ENCODE results near the gene KDM4C.

DNA sequence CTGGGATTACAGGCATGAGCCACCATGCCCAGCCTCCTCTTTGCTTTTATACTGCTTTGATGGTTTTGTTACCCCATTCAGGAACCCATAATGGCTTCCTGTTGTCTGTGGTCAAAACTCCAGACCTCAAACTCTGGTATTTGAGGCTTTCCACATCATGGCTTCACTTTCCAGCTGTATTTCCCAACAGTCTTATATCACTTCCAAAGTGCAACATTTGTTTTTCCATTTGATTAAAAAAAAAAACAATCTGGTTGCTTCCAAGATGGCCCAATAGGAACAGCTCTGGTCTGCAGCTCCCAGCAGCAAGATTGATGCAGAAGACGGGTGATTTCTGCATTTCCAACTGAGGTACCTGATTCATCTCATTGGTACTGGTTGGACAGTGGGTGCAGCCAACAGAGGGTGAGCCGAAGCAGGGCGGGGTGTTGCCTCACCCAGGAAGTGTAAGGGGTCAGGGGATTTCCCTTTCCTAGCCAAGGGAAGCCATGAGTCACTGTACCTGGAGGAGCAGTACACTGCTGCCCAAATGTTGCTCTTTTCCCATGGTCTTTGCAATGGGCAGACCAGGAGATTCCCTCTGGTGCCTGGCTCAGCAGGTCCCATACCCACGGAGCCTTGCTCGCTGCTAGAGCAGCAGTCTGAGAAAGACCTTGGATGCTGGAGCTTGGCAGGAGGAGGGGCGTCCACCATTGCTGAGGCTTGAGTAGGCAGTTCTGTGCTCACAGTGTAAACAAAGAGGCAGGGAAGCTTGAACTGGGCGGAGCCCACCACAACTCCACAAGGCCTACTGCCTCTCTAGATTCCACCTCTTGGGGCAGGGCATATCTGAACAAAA is 458.4 kb downstream of the KDM4C start:
- TF ChIP-seq ZNF274 (IDR thresholded peaks at IDR 0.05; ENCODE audit: low read depth, low read length) (no peak), POLR2AphosphoS5 (IDR thresholded peaks at IDR 0.05; ENCODE audit: low read depth, low read length) (no peak), EGR1 (IDR thresholded peaks at IDR 0.05; ENCODE audit: low read depth) (no peak), POLR2A (IDR thresholded peaks at IDR 0.05; ENCODE audit: borderline replicate concordance, extremely low read depth, insufficient read depth, insufficient read length) (no peak)
- TF ChIP-seq, protein P1, sequence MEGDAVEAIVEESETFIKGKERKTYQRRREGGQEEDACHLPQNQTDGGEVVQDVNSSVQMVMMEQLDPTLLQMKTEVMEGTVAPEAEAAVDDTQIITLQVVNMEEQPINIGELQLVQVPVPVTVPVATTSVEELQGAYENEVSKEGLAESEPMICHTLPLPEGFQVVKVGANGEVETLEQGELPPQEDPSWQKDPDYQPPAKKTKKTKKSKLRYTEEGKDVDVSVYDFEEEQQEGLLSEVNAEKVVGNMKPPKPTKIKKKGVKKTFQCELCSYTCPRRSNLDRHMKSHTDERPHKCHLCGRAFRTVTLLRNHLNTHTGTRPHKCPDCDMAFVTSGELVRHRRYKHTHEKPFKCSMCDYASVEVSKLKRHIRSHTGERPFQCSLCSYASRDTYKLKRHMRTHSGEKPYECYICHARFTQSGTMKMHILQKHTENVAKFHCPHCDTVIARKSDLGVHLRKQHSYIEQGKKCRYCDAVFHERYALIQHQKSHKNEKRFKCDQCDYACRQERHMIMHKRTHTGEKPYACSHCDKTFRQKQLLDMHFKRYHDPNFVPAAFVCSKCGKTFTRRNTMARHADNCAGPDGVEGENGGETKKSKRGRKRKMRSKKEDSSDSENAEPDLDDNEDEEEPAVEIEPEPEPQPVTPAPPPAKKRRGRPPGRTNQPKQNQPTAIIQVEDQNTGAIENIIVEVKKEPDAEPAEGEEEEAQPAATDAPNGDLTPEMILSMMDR (IDR thresholded peaks at IDR 0.05 in 2 of 3, conservative IDR thresholded peaks at IDR 0.05 in 1 of 3; ENCODE audit: borderline replicate concordance in 1 of 3, insufficient read depth in 1 of 3, low read depth in 2 of 3, low read length in 2 of 3) = no peak
- TF ChIP-seq, protein P2, sequence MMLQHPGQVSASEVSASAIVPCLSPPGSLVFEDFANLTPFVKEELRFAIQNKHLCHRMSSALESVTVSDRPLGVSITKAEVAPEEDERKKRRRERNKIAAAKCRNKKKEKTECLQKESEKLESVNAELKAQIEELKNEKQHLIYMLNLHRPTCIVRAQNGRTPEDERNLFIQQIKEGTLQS (IDR thresholded peaks at IDR 0.05) = no peak
